GM12875 (cell line): ENCODE measurements around the gene CD163L1.

Experiments
- H3K4me3 ChIP-seq: one replicate; pipeline ENCODE4 v1.5.1; 2011; ENCODE audit warnings: low read depth, low read length, control low read depth
- TF ChIP-seq, protein P1 (sequence below): IDR thresholded peaks from 2 replicates; pipeline ENCODE4 v1.5.1; 2011; ENCODE audit warnings: low read depth, mild to moderate bottlenecking, control low read depth, inconsistent platforms, low read length, moderate library complexity, borderline replicate concordance; ENCODE audit not compliant: insufficient read depth

Gene CD163L1

GRCh38 chr12:7460375-7461259, 16.7 kb upstream of the CD163L1 start:
- TF ChIP-seq, protein P1, sequence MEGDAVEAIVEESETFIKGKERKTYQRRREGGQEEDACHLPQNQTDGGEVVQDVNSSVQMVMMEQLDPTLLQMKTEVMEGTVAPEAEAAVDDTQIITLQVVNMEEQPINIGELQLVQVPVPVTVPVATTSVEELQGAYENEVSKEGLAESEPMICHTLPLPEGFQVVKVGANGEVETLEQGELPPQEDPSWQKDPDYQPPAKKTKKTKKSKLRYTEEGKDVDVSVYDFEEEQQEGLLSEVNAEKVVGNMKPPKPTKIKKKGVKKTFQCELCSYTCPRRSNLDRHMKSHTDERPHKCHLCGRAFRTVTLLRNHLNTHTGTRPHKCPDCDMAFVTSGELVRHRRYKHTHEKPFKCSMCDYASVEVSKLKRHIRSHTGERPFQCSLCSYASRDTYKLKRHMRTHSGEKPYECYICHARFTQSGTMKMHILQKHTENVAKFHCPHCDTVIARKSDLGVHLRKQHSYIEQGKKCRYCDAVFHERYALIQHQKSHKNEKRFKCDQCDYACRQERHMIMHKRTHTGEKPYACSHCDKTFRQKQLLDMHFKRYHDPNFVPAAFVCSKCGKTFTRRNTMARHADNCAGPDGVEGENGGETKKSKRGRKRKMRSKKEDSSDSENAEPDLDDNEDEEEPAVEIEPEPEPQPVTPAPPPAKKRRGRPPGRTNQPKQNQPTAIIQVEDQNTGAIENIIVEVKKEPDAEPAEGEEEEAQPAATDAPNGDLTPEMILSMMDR, result peak; percentile 82

GRCh38 chr12:7459973-7460372, 16.0 kb upstream of the CD163L1 start:
- TF ChIP-seq, protein P1, result no peak
- no peak overlapping the region for H3K4me3 ChIP-seq

More at GRCh38 chr12:7460375-7461259, 16.7 kb upstream of the CD163L1 start:
- H3K4me3 ChIP-seq, result no peak overlapping the region

DNA sequence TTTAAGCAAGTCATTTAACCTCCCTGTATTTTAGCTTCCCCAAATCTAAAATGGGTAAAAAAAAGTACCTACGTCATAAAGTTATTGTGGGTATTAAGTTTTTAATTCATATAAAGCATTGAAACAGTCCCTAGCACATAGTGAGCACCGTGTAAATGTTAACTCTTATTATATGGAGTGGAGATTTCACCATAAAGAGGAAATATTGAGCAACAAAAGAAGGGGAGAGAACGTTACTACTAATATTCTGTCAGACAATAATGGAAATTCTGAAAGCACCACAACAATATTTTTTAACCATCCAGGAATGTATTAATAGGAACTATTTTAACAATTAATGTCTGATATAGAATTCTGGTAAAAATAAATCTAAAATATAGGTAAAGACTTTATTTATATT, 7.8 kb upstream of the CD163L1 start:
- TF ChIP-seq, protein P1, result no peak
- no peak overlapping the region for H3K4me3 ChIP-seq

DNA sequence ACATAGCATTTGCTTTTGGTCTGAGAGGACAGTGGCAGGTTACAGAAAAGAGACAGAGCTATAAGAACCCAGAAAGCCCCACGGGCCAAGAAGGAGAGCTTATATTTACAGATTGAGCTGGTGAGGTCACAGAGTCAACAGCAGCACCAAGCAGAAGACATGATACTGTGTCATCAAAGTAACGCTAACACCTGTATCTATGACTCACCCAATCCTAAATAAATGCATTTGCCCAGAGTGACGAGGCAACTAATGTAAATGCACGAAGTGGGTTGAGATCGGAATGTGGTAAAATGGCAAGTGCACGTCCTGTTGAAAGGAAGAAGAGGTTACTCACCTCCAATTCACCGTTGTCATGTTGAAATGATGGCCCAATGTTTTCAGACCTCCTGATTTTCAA, 6.7 kb upstream of the CD163L1 start:
- no peak overlapping the region for H3K4me3 ChIP-seq
- TF ChIP-seq, protein P1, result no peak

DNA sequence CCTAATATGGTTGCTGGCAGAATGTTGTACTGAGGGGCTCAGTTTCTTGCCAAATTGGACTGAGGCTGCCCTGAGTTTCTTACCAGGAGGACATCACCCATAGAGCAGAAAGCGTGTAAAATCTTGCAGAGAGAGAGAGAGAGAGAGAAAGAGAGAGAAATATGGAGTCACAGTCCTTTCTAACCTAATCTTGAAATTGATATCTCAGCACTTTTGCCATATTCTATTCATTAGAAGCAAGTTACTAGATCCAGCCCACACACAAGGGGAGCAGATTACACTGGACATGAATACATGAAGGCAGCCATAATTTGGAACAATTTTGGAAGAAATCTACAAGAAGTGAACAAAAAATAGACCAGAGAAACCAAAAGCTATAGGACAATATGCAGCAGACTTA, 4.1 kb upstream of the CD163L1 start:
- TF ChIP-seq, protein P1, result no peak
- no peak overlapping the region for H3K4me3 ChIP-seq

DNA sequence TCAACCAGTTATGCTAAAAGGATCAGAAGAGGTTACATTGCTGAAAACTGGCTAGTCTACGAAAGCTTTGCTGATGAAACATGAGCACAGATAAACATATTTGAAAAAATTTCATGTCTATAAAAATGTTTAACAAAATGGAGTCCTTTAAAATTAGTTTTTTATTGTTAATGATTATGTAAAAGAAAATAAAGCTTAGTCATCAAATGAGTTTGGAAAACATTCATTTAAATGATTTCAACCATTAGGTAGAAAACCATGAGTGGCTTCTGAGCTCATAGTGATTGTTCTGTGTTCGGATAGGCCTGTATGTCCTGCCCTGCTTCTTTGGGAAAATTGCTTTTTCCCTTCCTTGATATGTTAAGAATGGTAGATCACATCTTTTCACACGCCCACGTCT, 584 bp upstream of the CD163L1 start:
- no peak overlapping the region for H3K4me3 ChIP-seq
- TF ChIP-seq, protein P1, result no peak

DNA sequence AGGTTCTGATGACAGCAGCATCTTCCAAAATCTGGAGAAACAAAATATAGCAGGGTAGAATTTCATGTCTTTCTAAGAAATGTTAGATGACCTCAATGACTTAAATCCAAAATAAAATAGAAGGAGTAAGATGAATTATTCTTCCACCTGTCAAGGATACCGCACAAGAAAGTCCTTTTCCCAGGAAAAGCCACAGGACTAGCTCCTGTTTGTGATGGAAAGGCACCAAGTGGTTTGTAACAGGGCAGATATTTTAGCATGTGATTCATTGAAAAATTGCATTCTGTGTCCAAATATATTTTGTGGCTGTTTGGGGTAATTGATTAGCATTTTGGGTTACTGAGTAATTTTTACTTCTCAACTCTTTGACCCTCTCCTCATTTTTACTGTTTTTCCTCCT, 2.7 kb downstream of the CD163L1 start:
- no peak overlapping the region for H3K4me3 ChIP-seq
- TF ChIP-seq, protein P1, result no peak
